Fibroblast of the aortic adventitia (primary cell): ENCODE data around the gene FUT4. TPM values are rescaled to one million over a fixed set of nuclear protein-coding genes. Genes with fewer than 3 reads are reported as not detected.

ENCODE experiments used
- DNase-seq: peaks from one replicate; pipeline ENCODE4 v3.0.0-alpha.2; 2010; ENCODE audit warnings: low read depth
- H3K4me3 ChIP-seq: 2 replicates; pipeline ENCODE4 v1.5.1; 2011; ENCODE audit warnings: low read depth, mild to moderate bottlenecking, control low read depth, low read length, moderate library complexity
- CTCF ChIP-seq: IDR thresholded peaks from 2 replicates; pipeline ENCODE4 v1.5.1; 2011; ENCODE audit warnings: mild to moderate bottlenecking, low read length, control low read depth, inconsistent platforms; ENCODE audit not compliant: insufficient read depth
- total RNA-seq: library from RNA; depleted of rRNA; stranded (reverse); fragments of >200 nt; gene quantifications from 2 replicates; pipeline ENCODE4 v1.2.3, GENCODE V29; 2012; ENCODE audit warnings: low replicate concordance

Gene FUT4
- total RNA-seq, 1 donor, result 7.1 TPM

DNA sequence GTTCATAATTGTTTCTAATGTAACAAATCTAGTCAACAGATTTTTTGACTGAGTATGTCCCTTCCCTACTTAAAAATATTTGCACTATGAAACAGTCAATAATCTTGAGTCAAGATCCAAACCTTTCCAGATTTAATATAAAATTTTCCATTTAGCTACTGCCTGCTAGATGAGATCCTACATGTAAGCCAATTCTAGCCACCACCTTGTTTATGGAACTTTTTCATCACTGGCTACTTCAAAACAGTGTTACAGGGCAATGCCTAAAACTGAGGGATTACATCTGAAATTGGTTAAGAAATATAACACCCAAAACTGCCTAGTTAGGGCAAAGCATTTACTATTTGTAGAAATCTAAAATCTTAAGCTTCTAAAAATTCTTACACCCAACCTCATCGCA, 10.5 kb upstream of the FUT4 start:
- no peak for TF ChIP-seq CTCF
- H3K4me3 ChIP-seq, result no peak overlapping the region
- no peak for DNase-seq

GRCh38 chr11:94533696-94534630, 9.8 kb upstream of the FUT4 start:
- peak; percentile 62 for DNase-seq

DNA sequence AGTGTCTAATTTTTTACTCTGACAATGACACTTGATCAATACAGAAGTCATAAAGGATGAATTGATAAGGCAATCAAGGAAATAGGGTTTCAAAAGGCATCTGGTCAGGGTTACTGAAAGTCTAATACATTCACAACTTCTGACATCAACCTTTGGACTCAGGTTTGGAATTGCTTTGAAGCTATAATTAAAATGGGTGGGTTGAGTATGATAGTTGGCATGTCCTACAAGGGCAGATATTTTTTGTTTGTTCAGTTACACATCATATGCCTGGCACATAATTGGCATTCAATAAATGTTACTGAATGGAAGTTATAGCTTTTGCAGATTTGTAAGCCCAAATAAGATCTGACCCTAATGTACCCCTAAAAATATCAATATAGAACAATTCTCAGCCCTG, 7.3 kb upstream of the FUT4 start:
- no peak overlapping the region for H3K4me3 ChIP-seq
- TF ChIP-seq CTCF, result no peak
- no peak for DNase-seq

More at GRCh38 chr11:94533696-94534630, 9.8 kb upstream of the FUT4 start:
- no peak overlapping the region for H3K4me3 ChIP-seq
- no peak for TF ChIP-seq CTCF

DNA sequence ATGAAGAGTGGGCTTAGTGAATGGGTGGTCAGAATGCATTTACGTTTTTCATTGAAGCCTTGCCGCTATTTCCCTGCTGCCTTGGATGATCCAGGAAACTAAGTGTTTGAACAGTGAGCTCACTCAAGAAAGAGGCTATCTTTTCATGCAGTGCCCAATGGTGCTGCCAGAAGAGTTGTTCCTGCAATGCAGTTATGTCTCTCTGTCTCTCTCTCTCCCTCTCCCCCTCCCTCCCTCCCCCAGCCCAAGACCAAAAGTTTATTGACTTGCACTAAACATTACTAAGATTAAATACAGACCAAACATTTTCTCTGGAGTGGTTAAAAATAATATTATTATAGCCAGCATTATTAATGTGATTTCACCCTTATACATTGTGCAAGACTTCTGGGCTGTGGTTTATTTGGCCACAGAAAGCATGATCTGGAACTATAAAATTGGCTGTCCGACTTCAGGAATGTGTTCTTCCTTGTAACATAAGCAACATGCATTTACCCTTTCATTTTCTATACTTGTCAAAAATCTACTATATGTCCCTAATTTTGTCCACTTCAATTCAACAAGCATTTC, 6.6 kb upstream of the FUT4 start:
- H3K4me3 ChIP-seq, result no peak overlapping the region
- no peak for TF ChIP-seq CTCF
- peak; percentile 86 for DNase-seq

DNA sequence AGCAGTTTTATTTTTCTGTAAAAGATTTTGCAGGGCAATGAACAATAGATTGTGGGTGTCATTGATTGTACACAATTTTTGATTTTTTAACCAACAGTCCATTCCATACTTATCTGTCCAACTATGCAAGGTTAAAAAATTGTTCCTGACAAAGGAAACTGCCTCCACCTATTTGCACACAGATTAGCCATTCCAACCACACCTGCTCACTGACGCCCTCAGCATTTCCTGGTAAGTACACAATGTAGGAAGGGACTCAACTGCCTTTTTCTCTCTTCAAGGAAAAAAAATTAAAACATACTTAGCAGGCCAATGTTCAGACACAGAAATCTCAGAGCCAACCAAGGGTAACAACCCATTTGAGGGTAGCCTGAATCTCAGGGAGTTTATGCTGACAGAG, 4.3 kb upstream of the FUT4 start:
- TF ChIP-seq CTCF, result no peak
- H3K4me3 ChIP-seq, result no peak overlapping the region

GRCh38 chr11:94544646-94545263, 1.0 kb downstream of the FUT4 start:
- no peak for DNase-seq
- TF ChIP-seq CTCF, result no peak
- H3K4me3 ChIP-seq, result peak overlapping the region; percentile 69

More for the DNA sequence above, 4.3 kb upstream of the FUT4 start:
- DNase-seq, result no peak
